GM12864 (cell line): Measurements from ENCODE around the gene TOR4A.

Source experiments
- DNase-seq: peaks from one replicate; pipeline ENCODE4 v3.0.0-alpha.2; 2011; ENCODE audit warnings: low read depth
- H3K4me3 ChIP-seq: 2 replicates; pipeline ENCODE4 v1.5.1; 2011; ENCODE audit warnings: mild to moderate bottlenecking, low read depth, low read length, control low read depth
- TF ChIP-seq, protein P1 (sequence below): IDR thresholded peaks from 2 replicates; pipeline ENCODE4 v1.5.1; 2011; ENCODE audit warnings: low read depth, mild to moderate bottlenecking, moderate library complexity, low read length, control low read depth, inconsistent platforms; ENCODE audit errors: missing control alignments

TOR4A gene

DNA sequence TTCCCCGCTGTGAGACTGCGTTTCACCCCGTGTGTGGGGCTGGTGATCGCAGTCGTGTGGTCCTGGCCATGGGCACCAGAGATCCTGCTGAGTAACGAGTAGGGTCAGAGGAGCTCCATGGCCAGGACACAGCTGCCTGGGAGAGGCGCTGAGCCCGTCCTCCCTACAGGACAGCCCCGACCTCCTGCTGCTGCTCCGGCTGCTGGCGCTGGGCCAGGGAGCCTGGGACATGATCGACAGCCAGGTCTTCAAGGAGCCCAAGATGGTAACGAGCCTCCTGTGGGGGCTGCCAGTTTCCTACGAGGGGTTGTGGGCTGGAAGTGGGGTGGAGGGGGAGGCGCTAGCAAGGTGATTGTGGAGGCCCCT lies 11.4 kb upstream of the TOR4A start:
- H3K4me3 ChIP-seq = no peak overlapping the region
- DNase-seq = no peak
- TF ChIP-seq, protein P1, sequence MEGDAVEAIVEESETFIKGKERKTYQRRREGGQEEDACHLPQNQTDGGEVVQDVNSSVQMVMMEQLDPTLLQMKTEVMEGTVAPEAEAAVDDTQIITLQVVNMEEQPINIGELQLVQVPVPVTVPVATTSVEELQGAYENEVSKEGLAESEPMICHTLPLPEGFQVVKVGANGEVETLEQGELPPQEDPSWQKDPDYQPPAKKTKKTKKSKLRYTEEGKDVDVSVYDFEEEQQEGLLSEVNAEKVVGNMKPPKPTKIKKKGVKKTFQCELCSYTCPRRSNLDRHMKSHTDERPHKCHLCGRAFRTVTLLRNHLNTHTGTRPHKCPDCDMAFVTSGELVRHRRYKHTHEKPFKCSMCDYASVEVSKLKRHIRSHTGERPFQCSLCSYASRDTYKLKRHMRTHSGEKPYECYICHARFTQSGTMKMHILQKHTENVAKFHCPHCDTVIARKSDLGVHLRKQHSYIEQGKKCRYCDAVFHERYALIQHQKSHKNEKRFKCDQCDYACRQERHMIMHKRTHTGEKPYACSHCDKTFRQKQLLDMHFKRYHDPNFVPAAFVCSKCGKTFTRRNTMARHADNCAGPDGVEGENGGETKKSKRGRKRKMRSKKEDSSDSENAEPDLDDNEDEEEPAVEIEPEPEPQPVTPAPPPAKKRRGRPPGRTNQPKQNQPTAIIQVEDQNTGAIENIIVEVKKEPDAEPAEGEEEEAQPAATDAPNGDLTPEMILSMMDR = no peak

DNA sequence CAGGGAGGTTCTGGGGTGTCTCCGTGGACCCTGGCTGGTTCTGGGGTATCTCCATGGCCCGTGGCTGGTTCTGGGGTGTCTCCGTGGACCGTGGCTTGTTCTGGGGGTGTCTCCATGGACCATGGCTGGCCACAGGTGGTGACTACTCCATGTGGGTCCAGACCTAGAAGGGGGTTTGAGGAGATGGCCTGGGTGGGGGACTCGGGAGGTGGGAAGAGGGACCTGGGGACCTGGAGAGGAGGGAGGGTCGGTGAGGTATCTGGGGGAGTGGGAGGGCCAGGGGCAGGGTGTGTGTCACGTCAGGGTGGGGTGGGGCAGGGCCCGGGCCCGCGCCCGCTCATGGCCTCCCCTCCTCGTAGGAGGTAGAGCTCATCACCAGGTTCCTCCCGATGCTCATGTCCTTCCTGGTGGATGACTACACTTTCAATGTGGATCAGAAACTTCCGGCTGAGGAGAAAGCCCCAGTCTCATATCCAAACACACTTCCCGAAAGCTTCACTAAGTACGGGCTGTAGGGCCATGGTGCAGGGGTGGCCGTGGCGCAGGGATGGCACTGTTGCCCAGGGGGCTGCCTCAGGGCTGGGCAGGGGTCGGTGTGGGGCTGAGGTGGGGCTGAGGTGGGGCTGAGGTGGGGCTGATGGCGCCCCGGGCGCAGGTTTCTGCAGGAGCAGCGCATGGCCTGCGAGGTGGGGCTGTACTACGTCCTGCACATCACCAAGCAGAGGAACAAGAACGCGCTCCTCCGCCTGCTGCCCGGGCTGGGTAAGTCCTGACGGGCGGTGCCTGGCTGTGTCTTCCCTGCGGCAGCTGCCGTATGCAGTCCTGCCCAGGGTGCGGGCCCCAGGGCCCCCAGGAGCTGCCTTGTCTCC lies 10.7 kb upstream of the TOR4A start:
- no peak overlapping the region for H3K4me3 ChIP-seq
- TF ChIP-seq, protein P1 = no peak
- DNase-seq = no peak

DNA sequence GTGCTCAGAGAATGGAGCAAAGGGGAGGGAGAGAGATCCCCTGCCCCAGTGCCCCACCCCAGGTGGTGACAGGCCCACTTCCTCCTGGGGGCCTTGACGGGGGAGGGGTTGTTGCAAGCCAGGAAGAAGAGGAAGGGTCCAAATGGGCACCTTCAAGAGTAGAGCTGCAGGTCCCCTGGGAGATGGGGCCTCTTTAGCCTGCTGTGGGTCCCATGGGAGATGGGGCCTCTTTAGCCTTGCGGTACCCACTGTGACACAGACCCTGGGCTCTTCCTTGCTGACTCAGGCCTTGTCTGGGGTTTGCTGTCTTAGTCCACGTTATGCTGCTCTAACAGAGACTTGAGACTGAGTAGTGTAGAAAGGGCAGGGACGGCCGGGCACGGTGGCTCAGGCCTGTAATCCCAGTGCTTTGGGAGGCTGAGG lies 9.6 kb upstream of the TOR4A start:
- no peak for DNase-seq
- TF ChIP-seq, protein P1 = no peak
- no peak overlapping the region for H3K4me3 ChIP-seq

DNA sequence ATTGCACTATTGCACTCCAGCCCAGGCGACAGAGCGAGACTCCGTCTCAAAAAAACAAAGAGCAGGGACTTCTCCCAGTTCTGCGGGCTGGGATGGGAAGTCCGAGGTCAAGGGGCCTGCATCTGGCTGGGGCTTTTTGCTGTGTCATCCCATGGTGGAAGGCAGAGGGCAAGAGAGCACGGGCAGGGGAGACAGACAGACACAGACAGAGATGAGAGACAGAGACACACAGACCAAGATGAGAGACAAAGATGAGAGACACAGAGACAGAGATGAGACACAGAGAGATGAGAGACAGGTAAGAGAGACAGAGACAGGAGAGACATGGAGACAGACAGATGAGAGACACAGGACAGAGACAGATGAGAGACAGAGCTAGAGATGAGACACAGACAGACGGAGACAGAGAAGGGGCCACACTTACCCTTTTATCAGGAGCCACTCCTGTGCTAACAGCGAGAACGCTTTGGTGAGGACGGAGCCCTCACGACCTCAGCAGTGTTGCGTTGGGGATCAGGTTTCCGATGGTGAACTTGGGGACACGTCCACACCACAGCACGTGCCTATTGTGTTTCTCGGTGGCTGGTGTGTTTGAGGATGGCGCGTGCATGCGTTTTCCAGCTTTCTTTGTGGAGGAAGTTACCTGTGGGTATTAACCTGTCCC lies 8.9 kb upstream of the TOR4A start:
- TF ChIP-seq, protein P1 = no peak
- H3K4me3 ChIP-seq = peak overlapping the region; percentile 13
- no peak for DNase-seq

DNA sequence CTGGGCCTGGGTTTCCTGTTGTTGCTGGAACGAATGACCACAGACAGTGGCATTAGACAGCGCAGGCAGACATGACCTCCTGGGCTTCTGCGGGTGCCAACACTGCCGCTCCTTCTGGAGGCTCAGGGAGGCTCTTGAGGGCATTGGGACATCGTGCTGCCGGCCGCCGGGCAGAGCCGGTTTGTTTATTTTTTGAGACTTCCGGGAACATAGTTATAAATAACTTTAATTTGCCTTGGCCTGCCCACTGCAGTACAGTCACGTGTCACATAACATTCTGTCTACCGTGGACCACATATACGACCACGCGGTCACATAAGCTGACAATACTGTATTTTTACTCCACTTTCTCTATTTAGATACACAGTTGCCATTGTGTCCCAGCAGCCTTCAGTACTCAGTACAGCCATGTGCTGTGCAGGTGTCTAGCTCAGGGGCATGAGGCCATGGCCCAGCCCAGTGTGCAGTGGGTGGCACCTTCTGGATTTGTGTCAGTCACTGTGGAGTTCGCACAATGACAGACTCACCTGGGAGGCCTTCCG lies 8.2 kb upstream of the TOR4A start:
- peak; percentile 48 for DNase-seq
- H3K4me3 ChIP-seq = peak overlapping the region; percentile 13
- TF ChIP-seq, protein P1 = no peak

DNA sequence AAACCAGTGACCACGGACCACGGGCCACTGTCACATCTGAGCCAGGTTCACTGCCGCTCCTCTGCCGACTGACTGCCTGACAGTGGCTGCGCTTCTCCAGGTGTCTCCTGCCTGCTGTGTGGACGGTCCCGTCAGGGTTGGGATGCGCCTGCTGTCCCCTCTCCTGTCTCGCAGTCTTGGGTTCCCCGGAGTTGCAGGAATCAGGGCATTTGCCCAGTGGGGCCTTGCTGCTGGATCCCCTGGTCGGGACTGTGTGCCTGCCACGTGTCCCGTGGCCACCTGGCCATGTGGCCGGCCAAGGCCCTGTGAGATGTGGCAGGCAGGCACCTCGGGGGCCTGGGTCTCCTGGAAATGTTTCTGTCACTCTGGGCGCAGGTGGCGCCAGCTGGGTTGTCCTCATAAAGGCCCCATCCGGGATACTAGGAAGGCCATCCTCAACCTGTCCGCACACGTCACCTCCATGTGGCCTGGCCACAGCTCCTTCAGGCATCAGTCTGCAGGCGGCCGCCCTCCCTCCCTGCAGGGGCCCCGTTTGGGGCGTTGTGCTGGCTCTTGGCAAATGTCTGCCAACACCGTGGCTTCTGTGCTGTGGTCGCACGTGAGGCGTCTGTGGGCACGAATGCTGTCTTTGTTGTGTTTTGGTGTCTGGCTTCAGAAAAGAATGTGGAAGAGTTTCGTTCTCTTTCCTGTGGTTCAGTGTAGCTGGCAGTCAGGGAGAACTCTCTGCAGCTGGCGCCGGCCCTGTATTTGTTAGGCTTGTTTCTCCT lies 6.4 kb upstream of the TOR4A start:
- no peak overlapping the region for H3K4me3 ChIP-seq
- TF ChIP-seq, protein P1 = no peak
- DNase-seq = no peak
